ENCODE data around the gene POU2F2.

The POU2F2 gene

DNA sequence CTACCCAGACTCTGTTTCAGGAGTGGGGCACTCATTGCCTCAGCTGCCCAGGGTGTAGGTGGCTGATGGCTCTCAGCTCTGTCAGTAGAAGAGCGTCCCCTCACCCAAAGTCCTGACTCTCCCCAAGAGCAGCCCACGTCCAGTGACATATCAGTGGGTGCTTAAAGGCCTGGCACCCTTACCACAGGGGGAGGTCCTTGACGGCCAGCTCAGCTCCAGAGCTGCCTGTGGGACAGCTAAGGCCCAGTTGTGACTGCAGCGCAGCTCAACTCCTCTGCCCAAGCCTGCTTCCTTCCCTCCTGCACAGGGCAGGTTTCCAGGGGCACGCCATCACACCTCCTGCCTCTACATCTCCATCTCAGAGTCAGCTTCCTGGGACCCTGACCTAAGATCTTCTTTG lies 94.6 kb downstream of the POU2F2 start:
- no peak for DNase-seq (ENCODE audit: low read depth, low spot score)
- in situ Hi-C loops (cut with HindIII; ENCODE audit: low sequenced_read_pairs), result no loop called here
- H3K4me3 ChIP-seq (ENCODE audit: low read depth, low read length), result no peak overlapping the region
- no peak for TF ChIP-seq CTCF (IDR thresholded peaks at IDR 0.05; ENCODE audit: low read depth, low read length)
